IMR-90 (cell line): ENCODE results near the gene DGKG. TPM values are rescaled to one million over a fixed set of nuclear protein-coding genes. Genes with fewer than 3 reads are reported as not detected.
A peak's percentile ranks its signal among the peaks of the same experiment; 100 is the strongest.

Source experiments
- ATAC-seq: fragments of 200-7000 bp; cut with Tn5 transposase; 2 replicates; pipeline ENCODE4 v1.9.1; 2020; ENCODE audit warnings: low read depth, mild to moderate bottlenecking, moderate library complexity
- BruUV-seq: library from RNA; stranded (reverse); fragments of 400-500 nt; replicated peaks from 2 replicates; lab custom pipeline; 2021; lab: Mats Ljungman, UMichigan
- CTCF ChIA-PET: fragments of 300-600 bp; formaldehyde crosslinking; extraction: SDS; loops from one replicate; lab custom pipeline; 2021; ENCODE audit warnings: antibody characterized with exemption; lab: Yijun Ruan, JAX
- POLR2A ChIA-PET: fragments of 300-600 bp; sonication (Branson Sonifier 250); formaldehyde crosslinking; loops from one replicate; lab custom pipeline; 2022; ENCODE audit warnings: antibody characterized with exemption; ENCODE audit not compliant: unreplicated experiment; lab: Charles Lee
- DNase-seq: peaks from one replicate; pipeline ENCODE4 v3.0.0; 2013
- H2AFZ ChIP-seq: replicated peaks from 2 replicates; pipeline ENCODE3; 2013; ENCODE audit warnings: low read length, mild to moderate bottlenecking; ENCODE audit not compliant: poor library complexity
- H2AK5ac ChIP-seq: 2 replicates; pipeline ENCODE4 v1.6.1; 2013; ENCODE audit warnings: low read depth, low read length, inconsistent platforms
- H2AK9ac ChIP-seq: replicated peaks from 2 replicates; pipeline ENCODE3; 2013; ENCODE audit warnings: mild to moderate bottlenecking, low read depth, low read length, moderate library complexity; ENCODE audit not compliant: poor library complexity
- H2BK120ac ChIP-seq: 2 replicates; pipeline ENCODE4 v1.6.1; 2013; ENCODE audit warnings: low read depth, low read length, inconsistent platforms
- H2BK15ac ChIP-seq: 3 replicates; pipeline ENCODE4 v1.6.1; 2013; ENCODE audit warnings: low read depth, low read length, inconsistent platforms
- H2BK20ac ChIP-seq: 2 replicates; pipeline ENCODE4 v1.6.1; 2013; ENCODE audit warnings: low read depth, mild to moderate bottlenecking, inconsistent platforms, low read length, moderate library complexity
- H2BK5ac ChIP-seq: 2 replicates; pipeline ENCODE4 v1.6.1; 2013; ENCODE audit warnings: mild to moderate bottlenecking, low read depth, low read length, inconsistent platforms; ENCODE audit not compliant: poor library complexity, severe bottlenecking
- H3K14ac ChIP-seq: replicated peaks from 2 replicates; pipeline ENCODE4 v1.6.1; 2013; ENCODE audit warnings: low read depth, low read length, inconsistent platforms
- H3K18ac ChIP-seq: 2 replicates; pipeline ENCODE4 v1.6.1; 2013; ENCODE audit warnings: low read depth, low read length, control low read depth
- H3K23ac ChIP-seq: 2 replicates; pipeline ENCODE4 v1.6.1; 2013; ENCODE audit warnings: low read depth, low read length, inconsistent platforms
- H3K27ac ChIP-seq: 2 replicates; pipeline ENCODE4 v1.5.1; 2013; ENCODE audit warnings: mild to moderate bottlenecking, control low read depth, low read length; ENCODE audit not compliant: insufficient read depth
- H3K27me3 ChIP-seq: 2 replicates; pipeline ENCODE4 v1.6.1; 2013; ENCODE audit warnings: low read length; ENCODE audit not compliant: control insufficient read depth, insufficient read depth
- H3K36me3 ChIP-seq: 2 replicates; pipeline ENCODE4 v1.6.1; 2013; ENCODE audit warnings: low read length, mixed read lengths; ENCODE audit not compliant: control insufficient read depth, insufficient read depth
- H3K4ac ChIP-seq: 2 replicates; pipeline ENCODE4 v1.6.1; 2013; ENCODE audit warnings: low read depth, low read length, inconsistent platforms
- H3K4me1 ChIP-seq: 2 replicates; pipeline ENCODE4 v1.6.1; 2013; ENCODE audit warnings: low read length, mixed read lengths; ENCODE audit not compliant: control insufficient read depth, insufficient read depth
- H3K4me2 ChIP-seq: 2 replicates; pipeline ENCODE4 v1.6.1; 2013; ENCODE audit warnings: low read depth, mild to moderate bottlenecking, control low read depth, low read length, moderate library complexity
- H3K4me3 ChIP-seq: 2 replicates; pipeline ENCODE4 v1.5.1; 2013; ENCODE audit warnings: low read depth, mild to moderate bottlenecking, control low read depth, low read length, moderate library complexity; ENCODE audit not compliant: insufficient read depth
- H3K56ac ChIP-seq: 2 replicates; pipeline ENCODE4 v1.6.1; 2013; ENCODE audit warnings: low read length, inconsistent platforms; ENCODE audit not compliant: insufficient read depth; ENCODE audit errors: extremely low read depth
- H3K79me1 ChIP-seq, 2 experiments: 2 replicates each; pipeline ENCODE4 v1.6.1; 2013; ENCODE audit warnings: low read length in 2 of 2, inconsistent platforms in 1 of 2, low read depth in 1 of 2
- H3K9ac ChIP-seq: 2 replicates; pipeline ENCODE4 v1.6.1; 2013; ENCODE audit warnings: low read depth, low read length, control low read depth
- H3K9me1 ChIP-seq: 2 replicates; pipeline ENCODE4 v1.6.1; 2013; ENCODE audit warnings: low read length, inconsistent platforms; ENCODE audit not compliant: insufficient read depth
- H3K9me3 ChIP-seq: 2 replicates; pipeline ENCODE4 v1.6.1; 2013; ENCODE audit warnings: low read length; ENCODE audit not compliant: control insufficient read depth, insufficient read depth
- H4K20me1 ChIP-seq: 2 replicates; pipeline ENCODE4 v1.6.1; 2013; ENCODE audit warnings: low read length, inconsistent platforms; ENCODE audit not compliant: insufficient read depth
- H4K5ac ChIP-seq: 2 replicates; pipeline ENCODE4 v1.6.1; 2013; ENCODE audit warnings: mild to moderate bottlenecking, low read depth, low read length, control low read depth
- H4K8ac ChIP-seq, 2 experiments: 2 replicates each; pipeline ENCODE4 v1.6.1; 2013; ENCODE audit warnings: low read depth in 2 of 2, low read length in 2 of 2, control low read depth in 1 of 2, inconsistent platforms in 1 of 2
- H4K91ac ChIP-seq: 2 replicates; pipeline ENCODE4 v1.6.1; 2013; ENCODE audit warnings: low read depth, low read length, inconsistent platforms; ENCODE audit not compliant: insufficient read depth
- MAFK ChIP-seq: IDR thresholded peaks from 2 replicates; pipeline ENCODE4 v1.6.1; 2012; ENCODE audit warnings: low read depth, low read length, improper control_type of control experiment
- SMC3 ChIP-seq: fragments of 150-350 bp; IDR thresholded peaks from 2 replicates; pipeline ENCODE4 v1.6.1; 2016; ENCODE audit warnings: low read depth, mild to moderate bottlenecking, antibody characterized with exemption, low read length, moderate library complexity
- USF2 ChIP-seq: fragments of 150-350 bp; IDR thresholded peaks from 2 replicates; pipeline ENCODE4 v1.6.1; 2017; ENCODE audit warnings: mild to moderate bottlenecking, antibody characterized with exemption, low read length, low read depth
- dilution Hi-C: fragments of 300-500 bp; cut with HindIII; formaldehyde crosslinking; loops from one replicate; pipeline ENCODE4 v1.14.3; 2018; ENCODE audit warnings: low sequenced_read_pairs; ENCODE audit not compliant: unreplicated experiment
- in situ Hi-C: fragments of 300-500 bp; cut with MboI; formaldehyde crosslinking; loops from 3 replicates; pipeline ENCODE4 v1.14.3; 2019; ENCODE audit warnings: low sequenced_read_pairs, inconsistent platforms, mixed read lengths
- intact Hi-C: fragments of 100-400 bp; cut with micrococcal nuclease; formaldehyde crosslinking; loops from 2 replicates; pipeline ENCODE4 v1.10.0; 2022
- polyA plus RNA-seq, 3 experiments: library from polyadenylated mRNA; depleted of rRNA; stranded (reverse); fragments of >200 nt; gene quantifications; 2 replicates each; pipeline ENCODE4 v1.2.3, GENCODE V29; 2012; ENCODE audit warnings: low replicate concordance in 1 of 3
- total RNA-seq: library from RNA; depleted of rRNA; stranded (reverse); fragments of >200 nt; gene quantifications from 2 replicates; pipeline ENCODE4 v1.2.3, GENCODE V29; 2012

The DGKG gene
- total and polyA plus RNA-seq, 2 of the 4 experiments (the other 2 are of a cell fraction) = 1.2 to 4.1 TPM

- BruUV-seq = no TSS peak
Observed at GRCh38 chr3:186168976-186169375, 193.1 kb downstream of the DGKG start.

More at GRCh38 chr3:186168976-186169375, 193.1 kb downstream of the DGKG start:
- ChIA-PET CTCF (no interaction called here), POLR2A (no interaction called here)
- Histone ChIP-seq H2AK5ac (no peak overlapping the region), H3K27ac (no peak overlapping the region), H3K27me3 (peaks cover 30% of the 10 kb centered on the region), H2AFZ (no peak overlapping the region), H2BK120ac (no peak overlapping the region), H3K9me3 (no peaks in the 10 kb centered on the region), H2BK5ac (no peak overlapping the region), H3K23ac (no peak overlapping the region), H4K5ac (no peak overlapping the region), H4K20me1 (no peaks in the 10 kb centered on the region), H3K9me1 (no peaks in the 10 kb centered on the region; the same call in 1 of the 2 replicates), H2BK15ac (no peak overlapping the region), H3K4me2 (no peak overlapping the region), H3K4ac (no peak overlapping the region), H3K79me1 (no peaks in the 10 kb centered on the region), H4K8ac (no peak overlapping the region), H3K4me3 (no peak overlapping the region), H2BK20ac (no peak overlapping the region), H3K4me1 (peaks cover 3% of the 10 kb centered on the region; the same call in 1 of the 2 replicates), H3K14ac (no peak overlapping the region), H3K9ac (no peak overlapping the region), H3K36me3 (no peaks in the 10 kb centered on the region), H2AK9ac (no peak overlapping the region), H4K91ac (no peak overlapping the region), H3K18ac (no peak overlapping the region), H3K56ac (no peak overlapping the region)
- DNase-seq (no peak), ATAC-seq (no peak)
- TF ChIP-seq MAFK = 0 out of 2 replicates have a peak, but pooled peaks have one; percentile 18
- TF ChIP-seq SMC3 = no peak
- no peak for TF ChIP-seq USF2
- dilution Hi-C loops = no loop called here
- in situ Hi-C loops = no loop called here
- intact Hi-C loops = no loop called here
